ENCODE measurements around the gene RPRD1A. TPM values are rescaled to one million over a fixed set of nuclear protein-coding genes. Genes with fewer than 3 reads are reported as not detected.

RPRD1A gene
- total RNA-seq, 1 experiment from 2014 or later = 80.7 TPM

- H3K27me3 ChIP-seq (ENCODE audit: insufficient read depth, low read length) = no peaks in the 10 kb centered on the region
- H3K4me3 ChIP-seq (replicated peaks in 1 of 2; ENCODE audit: low read depth in 1 of 2, low read length in 2 of 2) = no peak overlapping the region
- no peaks in the 10 kb centered on the region for H3K4me1 ChIP-seq (ENCODE audit: control insufficient read depth in 1 of 2, insufficient read depth in 2 of 2, low read length in 2 of 2)
- DNase-seq (ENCODE audit: low read depth, low spot score) (no peak), ATAC-seq (no peak)
- H2AFZ ChIP-seq (ENCODE audit: low read depth, low read length, poor library complexity, severe bottlenecking) = no peak overlapping the region
- H3K79me2 ChIP-seq (ENCODE audit: insufficient read depth, low read length) = no peaks in the 10 kb centered on the region
- intact Hi-C loops (cut with micrococcal nuclease) = no loop called here
- no peaks in the 10 kb centered on the region for H4K20me1 ChIP-seq (ENCODE audit: insufficient read depth)
- RAD21 ChIA-PET (ENCODE audit: low non-redundant PET in 1 of 2, low total read pairs in 2 of 2, uncharacterized antibody in 2 of 2, unreplicated experiment in 2 of 2) = no interaction called here
- H3K9me3 ChIP-seq (ENCODE audit: control insufficient read depth in 1 of 2, insufficient read depth in 1 of 2, low read depth in 1 of 2, low read length in 2 of 2) = peaks cover 0 to 7% of the 10 kb centered on the region in 2 experiments; a peak in 1 of 4 replicates
- CTCF ChIA-PET = no interaction called here
- no peak overlapping the region for H3K4me2 ChIP-seq (ENCODE audit: low read length)
- H3K9ac ChIP-seq (ENCODE audit: low read length) = no peak overlapping the region
- POLR2A ChIA-PET = no interaction called here
- no peak for TF ChIP-seq EGR1 (IDR thresholded peaks at IDR 0.05; ENCODE audit: low read depth)
- no peak for TF ChIP-seq ELF1 (IDR thresholded peaks at IDR 0.05; ENCODE audit: borderline replicate concordance, low read depth)
- no peak for TF ChIP-seq TCF7L2 (IDR thresholded peaks at IDR 0.05; ENCODE audit: borderline replicate concordance, extremely low read depth, insufficient read depth, insufficient read length)
- no peak for TF ChIP-seq CBX3 (IDR thresholded peaks at IDR 0.05; ENCODE audit: low read depth)
- TF ChIP-seq EZH2 (IDR thresholded peaks at IDR 0.05) = no peak
- no peak for TF ChIP-seq REST (IDR thresholded peaks at IDR 0.05; ENCODE audit: low read depth)
- TF ChIP-seq CEBPB (IDR thresholded peaks at IDR 0.05; ENCODE audit: low read depth) = no peak
- no peak for TF ChIP-seq FOSL1 (IDR thresholded peaks at IDR 0.05; ENCODE audit: low read depth)
- no peak for TF ChIP-seq ZBTB33 (IDR thresholded peaks at IDR 0.05; ENCODE audit: extremely low read depth, insufficient replicate concordance, low read length)
- TF ChIP-seq, protein P1, sequence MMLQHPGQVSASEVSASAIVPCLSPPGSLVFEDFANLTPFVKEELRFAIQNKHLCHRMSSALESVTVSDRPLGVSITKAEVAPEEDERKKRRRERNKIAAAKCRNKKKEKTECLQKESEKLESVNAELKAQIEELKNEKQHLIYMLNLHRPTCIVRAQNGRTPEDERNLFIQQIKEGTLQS (IDR thresholded peaks at IDR 0.05) = no peak
- no peak for TF ChIP-seq SIN3A (IDR thresholded peaks at IDR 0.05; ENCODE audit: low read depth)
- TF ChIP-seq ZNF274 (IDR thresholded peaks at IDR 0.05; ENCODE audit: low read depth, low read length) = no peak
- no peak for TF ChIP-seq JUND (IDR thresholded peaks at IDR 0.05)
- TF ChIP-seq EZH2phosphoT487 (IDR thresholded peaks at IDR 0.05; ENCODE audit: borderline replicate concordance) = no peak
- no peak for TF ChIP-seq POLR2AphosphoS5 (IDR thresholded peaks at IDR 0.05; ENCODE audit: low read depth, low read length)
- no peaks in the 10 kb centered on the region for H3K36me3 ChIP-seq (ENCODE audit: control insufficient read depth in 1 of 2, insufficient read depth in 2 of 2, low read length in 2 of 2)
- BruUV-seq (replicated peaks) = no TSS peak
- H3K27ac ChIP-seq (ENCODE audit: low read depth, low read length) = no peak overlapping the region
- no peaks in the 10 kb centered on the region for H3K9me2 ChIP-seq (ENCODE audit: insufficient read depth)
Observed at GRCh38 chr18:36101943-36102342, 34.6 kb upstream of the RPRD1A start.

Measured in HCT116 (cell line).